ENCODE data around the gene PTPN22.

DNA sequence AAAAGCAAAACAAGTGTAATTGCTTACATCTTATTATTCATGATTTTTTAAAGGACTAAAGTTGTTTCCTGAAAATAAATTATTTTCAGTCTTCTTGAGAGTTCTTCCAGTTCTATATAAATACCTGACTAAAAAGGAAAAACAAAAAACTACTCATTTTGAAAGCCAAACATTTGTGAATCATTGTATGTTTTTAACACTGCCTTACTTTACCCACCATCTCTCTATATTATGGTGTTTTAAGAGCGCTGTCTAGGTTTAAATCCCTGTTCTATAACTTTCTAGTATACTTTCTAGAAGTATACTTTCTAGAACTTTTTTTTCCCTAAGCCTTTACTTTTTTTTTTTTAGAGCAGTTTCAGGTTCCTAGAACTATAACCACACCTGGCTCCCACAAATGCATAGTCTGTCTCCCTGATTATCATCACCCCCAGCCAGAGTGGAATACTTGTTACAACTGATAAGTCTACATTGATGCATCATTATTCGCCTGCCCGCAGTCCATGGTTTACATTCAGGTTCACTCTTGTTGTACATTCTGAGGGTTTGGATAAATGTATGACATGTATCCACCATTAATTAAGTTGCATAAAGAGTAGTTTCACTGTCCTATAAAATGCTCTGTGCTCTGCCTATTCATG is 69.0 kb downstream of the PTPN22 start:
- TF ChIP-seq, protein P1, sequence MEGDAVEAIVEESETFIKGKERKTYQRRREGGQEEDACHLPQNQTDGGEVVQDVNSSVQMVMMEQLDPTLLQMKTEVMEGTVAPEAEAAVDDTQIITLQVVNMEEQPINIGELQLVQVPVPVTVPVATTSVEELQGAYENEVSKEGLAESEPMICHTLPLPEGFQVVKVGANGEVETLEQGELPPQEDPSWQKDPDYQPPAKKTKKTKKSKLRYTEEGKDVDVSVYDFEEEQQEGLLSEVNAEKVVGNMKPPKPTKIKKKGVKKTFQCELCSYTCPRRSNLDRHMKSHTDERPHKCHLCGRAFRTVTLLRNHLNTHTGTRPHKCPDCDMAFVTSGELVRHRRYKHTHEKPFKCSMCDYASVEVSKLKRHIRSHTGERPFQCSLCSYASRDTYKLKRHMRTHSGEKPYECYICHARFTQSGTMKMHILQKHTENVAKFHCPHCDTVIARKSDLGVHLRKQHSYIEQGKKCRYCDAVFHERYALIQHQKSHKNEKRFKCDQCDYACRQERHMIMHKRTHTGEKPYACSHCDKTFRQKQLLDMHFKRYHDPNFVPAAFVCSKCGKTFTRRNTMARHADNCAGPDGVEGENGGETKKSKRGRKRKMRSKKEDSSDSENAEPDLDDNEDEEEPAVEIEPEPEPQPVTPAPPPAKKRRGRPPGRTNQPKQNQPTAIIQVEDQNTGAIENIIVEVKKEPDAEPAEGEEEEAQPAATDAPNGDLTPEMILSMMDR (IDR thresholded peaks at IDR 0.05; ENCODE audit: poor library complexity): no peak
- no peak for TF ChIP-seq EZH2 (IDR thresholded peaks at IDR 0.05; ENCODE audit: borderline replicate concordance)
